HG03520 (cell line): ENCODE data around the gene STRC.
"Not testable (repeated sequence)": the region's sequence is repeated elsewhere in the genome, so short reads cannot be mapped to it uniquely, and the experiment has no call there.

Source experiments
- ATAC-seq: cut with Tn5 transposase; IDR thresholded peaks from one replicate; pipeline ENCODE4 v1.9.1; 2021; ENCODE audit warnings: mild to moderate bottlenecking, moderate library complexity; ENCODE audit not compliant: unreplicated experiment

The STRC gene

DNA sequence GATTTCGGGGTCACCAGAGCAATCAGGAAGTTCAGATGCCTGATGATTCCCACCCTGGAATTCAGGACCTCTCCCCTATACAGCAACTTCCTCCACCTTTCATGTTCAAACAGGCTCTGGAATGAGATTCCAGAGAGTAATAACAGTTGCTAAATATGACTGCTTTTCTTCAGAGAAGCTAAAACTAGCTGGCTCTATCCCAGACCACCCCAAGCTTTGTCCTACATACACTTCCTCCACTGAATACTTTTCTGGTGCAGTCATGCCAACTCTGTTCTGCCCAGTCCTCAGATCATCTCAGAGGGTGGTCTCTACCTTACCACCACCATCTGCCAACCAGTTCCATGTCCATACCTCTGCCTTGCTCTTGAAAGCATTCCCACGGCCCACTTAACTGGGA lies 52.0 kb downstream of the STRC start:
- ATAC-seq: not testable (repeated sequence)

DNA sequence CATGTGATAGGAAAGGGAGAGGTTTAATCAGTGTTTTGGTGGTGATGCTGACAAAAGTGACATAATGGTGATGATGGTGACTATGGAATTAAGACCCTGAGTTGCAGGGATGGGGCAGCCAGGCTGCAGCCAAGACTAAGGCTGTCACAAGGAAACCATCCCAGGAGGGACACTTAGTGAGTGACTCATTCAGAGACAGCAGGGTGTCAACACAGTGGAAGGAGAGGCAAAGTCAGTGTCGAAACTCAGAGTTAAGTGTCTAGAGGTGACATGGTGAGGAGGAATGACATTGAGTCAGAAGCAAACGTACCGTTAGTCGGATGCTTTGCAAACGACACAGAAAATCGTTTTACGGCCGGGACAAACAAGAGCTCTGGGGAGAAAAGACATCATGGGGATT lies 54.8 kb downstream of the STRC start:
- ATAC-seq: not testable (repeated sequence)

DNA sequence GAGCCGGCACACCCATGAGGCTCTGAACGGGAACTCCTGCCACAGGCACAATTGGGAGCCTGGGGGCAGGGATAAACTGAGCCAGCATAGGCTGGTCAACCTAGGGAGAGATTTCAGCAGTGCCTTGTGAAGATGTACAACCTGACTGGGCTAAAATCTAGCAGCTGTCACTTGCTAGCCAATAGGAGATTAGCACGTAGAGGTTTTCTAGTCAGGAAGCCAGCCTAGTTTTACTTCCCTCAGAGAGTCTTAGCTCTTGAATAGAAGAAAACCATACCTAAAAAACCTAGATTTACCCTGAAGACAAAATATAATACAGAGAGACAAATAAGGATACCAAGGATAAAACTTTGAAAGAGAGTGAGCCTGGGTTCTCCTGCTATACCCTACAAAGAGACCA lies 55.8 kb downstream of the STRC start:
- ATAC-seq: not testable (repeated sequence)

DNA sequence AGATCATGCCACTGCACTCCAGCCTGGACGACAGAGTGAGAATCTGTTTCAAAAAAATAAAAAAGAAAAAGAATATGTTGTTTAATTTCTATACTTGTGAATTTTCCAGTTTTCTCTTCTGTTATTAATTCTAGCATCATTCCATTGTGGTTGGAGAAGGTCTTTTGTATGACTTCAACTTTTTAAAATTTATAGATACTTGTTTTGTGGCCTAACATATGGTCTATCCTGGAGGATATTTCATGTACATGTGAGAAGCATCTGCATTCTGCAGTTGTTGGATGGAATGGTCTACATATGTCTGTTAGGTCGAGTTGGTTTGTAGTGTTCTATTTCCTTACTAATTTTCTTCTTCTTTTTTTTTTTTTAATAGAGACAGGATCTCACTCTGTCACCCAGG lies 65.6 kb downstream of the STRC start:
- no peak for ATAC-seq

DNA sequence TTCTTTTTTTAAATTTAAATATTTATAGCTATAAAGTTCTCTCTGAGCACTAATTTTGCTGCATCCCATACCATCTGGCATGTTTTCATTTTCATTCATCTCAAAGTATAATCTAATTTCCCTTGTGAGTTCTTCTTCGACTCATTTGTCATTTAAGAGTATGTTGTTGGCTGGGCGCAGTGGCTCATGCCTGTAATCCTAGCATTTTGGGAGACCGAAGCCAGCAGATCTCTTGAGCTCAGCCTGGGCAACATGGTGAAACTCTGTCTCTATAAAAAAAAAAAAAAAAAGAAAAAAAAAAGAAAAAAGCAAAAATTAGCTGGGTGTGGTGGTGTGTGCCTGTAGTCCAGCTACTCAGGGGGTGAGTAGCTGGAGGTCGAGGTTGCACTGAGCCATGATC lies 66.3 kb downstream of the STRC start:
- ATAC-seq: no peak

DNA sequence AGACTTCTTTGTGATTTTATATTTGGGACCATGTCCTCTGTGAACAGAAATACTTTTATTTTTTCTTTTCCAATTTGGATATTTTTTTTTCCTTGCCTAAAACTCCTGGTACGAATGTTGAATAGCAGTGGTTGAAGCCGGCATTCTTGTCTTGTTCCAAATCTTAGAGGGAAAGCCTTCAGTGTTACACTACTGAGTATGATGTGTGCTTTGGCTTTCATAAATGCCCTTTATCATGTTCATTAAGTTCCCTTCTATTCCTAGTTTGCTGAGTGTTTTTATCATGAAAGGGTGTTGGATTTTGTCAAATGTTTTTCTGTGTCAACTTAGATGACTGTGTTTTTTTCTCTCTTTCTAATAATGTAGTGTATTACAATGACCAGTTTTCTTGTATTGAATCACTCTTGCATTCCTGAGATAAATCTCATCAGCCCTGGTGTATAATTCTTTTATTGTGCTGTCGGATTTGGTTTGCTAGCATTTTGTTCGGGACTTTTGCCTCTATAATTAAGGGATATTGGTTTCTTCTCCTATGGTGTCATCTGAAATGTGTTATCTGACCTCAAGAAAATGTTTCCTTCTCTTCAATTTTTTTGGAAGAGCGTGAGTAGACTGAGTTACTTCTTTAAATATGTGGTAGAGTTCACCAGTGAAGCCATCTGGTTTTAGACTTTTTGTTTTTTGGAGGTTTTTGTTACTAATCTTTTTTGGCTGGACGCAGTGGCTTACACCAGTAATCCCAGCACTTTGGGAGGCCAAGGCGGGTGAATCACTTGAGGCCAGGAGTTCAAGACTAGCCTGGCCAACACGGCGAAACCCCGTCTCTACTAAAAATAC lies 67.9 kb downstream of the STRC start:
- no peak for ATAC-seq
